HepG2 (cell line): ENCODE measurements around the gene PNN. TPM values are rescaled to one million over a fixed set of nuclear protein-coding genes. Genes with fewer than 3 reads are reported as not detected.
A peak's percentile ranks its signal among the peaks of the same experiment; 100 is the strongest.

ENCODE experiments used
- BORCS8-MEF2B ChIP-seq: sonication (generic); formaldehyde crosslinking; IDR thresholded peaks from 2 replicates; pipeline ENCODE4 v1.8.0; 2022; ENCODE audit warnings: mild to moderate bottlenecking, missing genetic modification reagents
- ELF1 ChIP-seq: sonication (generic); formaldehyde crosslinking; IDR thresholded peaks from 2 replicates; pipeline ENCODE4 v1.4.0; 2020; ENCODE audit warnings: missing genetic modification reagents
- FLYWCH1 ChIP-seq: sonication (generic); formaldehyde crosslinking; IDR thresholded peaks from 2 replicates; pipeline ENCODE4 v1.8.1; 2023; ENCODE audit warnings: mild to moderate bottlenecking, missing genetic modification reagents
- KAT2B ChIP-seq: fragments of 150-350 bp; IDR thresholded peaks from 2 replicates; pipeline ENCODE4 v1.6.1; 2014; ENCODE audit warnings: low read depth, low read length, borderline replicate concordance
- MAFF ChIP-seq: IDR thresholded peaks from 2 replicates; pipeline ENCODE4 v1.6.1; 2011; ENCODE audit warnings: low read depth, low read length, improper control_type of control experiment
- PHF8 ChIP-seq: sonication (generic); formaldehyde crosslinking; IDR thresholded peaks from 2 replicates; pipeline ENCODE4 v1.5.0; 2020; ENCODE audit warnings: missing genetic modification reagents
- POGZ ChIP-seq: sonication (generic); formaldehyde crosslinking; IDR thresholded peaks from 2 replicates; pipeline ENCODE4 v1.4.0; 2020; ENCODE audit warnings: mild to moderate bottlenecking, missing genetic modification reagents
- RXRA ChIP-seq: sonication (generic); formaldehyde crosslinking; IDR thresholded peaks from 2 replicates; pipeline ENCODE4 v1.5.1; 2020; ENCODE audit warnings: missing genetic modification reagents
- SCMH1 ChIP-seq: sonication (generic); formaldehyde crosslinking; IDR thresholded peaks from 2 replicates; pipeline ENCODE4 v1.9.0; 2021; ENCODE audit warnings: missing genetic modification reagents, mild to moderate bottlenecking, borderline replicate concordance
- SIX1 ChIP-seq: sonication (generic); formaldehyde crosslinking; IDR thresholded peaks from 2 replicates; pipeline ENCODE4 v1.4.0; 2020; ENCODE audit warnings: missing genetic modification reagents, borderline replicate concordance
- SMAD9 ChIP-seq: sonication (generic); formaldehyde crosslinking; IDR thresholded peaks from 2 replicates; pipeline ENCODE4 v1.5.1; 2020; ENCODE audit warnings: mild to moderate bottlenecking, missing genetic modification reagents
- ZNF274 ChIP-seq: sonication (generic); formaldehyde crosslinking; IDR thresholded peaks from 2 replicates; pipeline ENCODE4 v1.5.1; 2020; ENCODE audit warnings: mild to moderate bottlenecking, missing genetic modification reagents
- ZNF747 ChIP-seq: sonication (generic); formaldehyde crosslinking; IDR thresholded peaks from 2 replicates; pipeline ENCODE4 v1.8.1; 2023; ENCODE audit warnings: missing genetic modification reagents, mild to moderate bottlenecking, borderline replicate concordance
- ZNF768 ChIP-seq: sonication (generic); formaldehyde crosslinking; IDR thresholded peaks from 2 replicates; pipeline ENCODE4 v1.4.0; 2020; ENCODE audit warnings: missing genetic modification reagents
- ZNF776 ChIP-seq: sonication (generic); formaldehyde crosslinking; IDR thresholded peaks from 2 replicates; pipeline ENCODE4 v1.4.0; 2020; ENCODE audit warnings: mild to moderate bottlenecking, missing genetic modification reagents
- polyA plus RNA-seq, 8 experiments: library from polyadenylated mRNA; depleted of rRNA in 3 of 8; stranded (reverse) in 7 of 8; unstranded in 1 of 8; fragments of >200 nt; fragmentation: Illumina TruSeq in 4 of 8; extraction: Trizol in 4 of 8; gene quantifications; 2 replicates each; pipeline versions ENCODE4 v1.2.1 to v1.2.3, GENCODE V29; 2011 to 2016; ENCODE audit warnings: low read depth in 4 of 8, missing spikeins in 1 of 8, mixed read lengths in 1 of 8; ENCODE audit not compliant: insufficient read depth in 1 of 8
- total RNA-seq, 5 experiments: library from RNA; depleted of rRNA; stranded (reverse); fragments of >200 nt; fragmentation: Illumina TruSeq; extraction: Trizol; gene quantifications; 2 replicates each; pipeline ENCODE4 v1.2.3, GENCODE V29; 2016; ENCODE audit warnings: low read depth in 1 of 5
- TF ChIP-seq, protein P1 (sequence below), 2 experiments: IDR thresholded peaks; 2 replicates each; pipeline ENCODE4 v1.6.1; 2011 to 2012; ENCODE audit warnings: low read length in 2 of 2, borderline replicate concordance in 1 of 2, low read depth in 1 of 2, mild to moderate bottlenecking in 1 of 2, moderate library complexity in 1 of 2
- TF ChIP-seq, protein P2 (sequence below): IDR thresholded peaks from 2 replicates; pipeline ENCODE4 v1.6.1; 2012; ENCODE audit warnings: low read length, improper control_type of control experiment
- TF ChIP-seq, protein P3 (sequence below): sonication (generic); formaldehyde crosslinking; IDR thresholded peaks from 2 replicates; pipeline ENCODE4 v1.4.0; 2020; ENCODE audit warnings: missing genetic modification reagents
- TF ChIP-seq, protein P4 (sequence below): sonication (generic); formaldehyde crosslinking; IDR thresholded peaks from 2 replicates; pipeline ENCODE4 v1.4.0; 2020; ENCODE audit warnings: low read depth, mild to moderate bottlenecking, missing genetic modification reagents

Gene PNN
- total and polyA plus RNA-seq, 2 of the 13 experiments (the other 11 are each of a cell fraction or from before 2014, with no cell fraction given): 58.0 to 214 TPM

DNA sequence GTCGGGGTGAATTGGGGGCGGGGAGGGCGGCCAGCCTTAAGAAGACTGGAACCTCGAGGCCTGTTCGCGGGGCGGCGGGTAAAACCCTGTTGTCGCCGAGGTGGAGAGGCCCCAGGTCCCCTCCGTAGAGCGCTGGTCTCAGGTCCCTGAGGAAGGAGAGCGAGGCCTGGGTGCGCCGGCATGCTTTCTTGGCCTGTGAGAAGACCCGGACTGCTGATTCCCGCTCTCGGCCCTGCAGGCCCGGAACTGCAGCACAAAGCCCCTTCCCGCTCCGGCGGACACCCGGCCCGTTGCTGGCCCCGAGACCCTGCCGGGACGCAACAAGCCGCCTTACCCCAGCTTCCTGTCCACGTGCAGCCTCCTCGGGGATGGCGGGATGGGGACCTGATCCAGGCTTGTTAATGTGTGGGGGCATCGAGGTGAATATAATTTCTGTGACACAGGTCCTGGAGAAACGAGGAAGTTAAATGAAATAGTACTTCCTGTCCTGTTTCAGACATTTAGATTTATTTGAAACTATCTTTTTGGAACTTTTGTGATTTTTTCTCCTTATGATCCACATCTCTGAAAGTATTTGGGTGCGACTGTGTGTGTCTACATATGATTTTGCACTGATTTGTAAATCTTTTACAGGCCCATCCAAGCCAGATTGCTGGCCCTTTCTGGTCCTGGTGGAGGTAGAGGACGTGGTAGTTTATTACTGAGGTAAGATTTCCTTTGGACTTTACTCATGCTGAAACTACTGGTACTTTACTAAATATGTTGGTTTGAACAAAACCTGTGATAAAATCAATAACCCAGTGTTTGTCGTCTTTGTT lies 600 bp downstream of the PNN start (continued):
- TF ChIP-seq, protein P1, sequence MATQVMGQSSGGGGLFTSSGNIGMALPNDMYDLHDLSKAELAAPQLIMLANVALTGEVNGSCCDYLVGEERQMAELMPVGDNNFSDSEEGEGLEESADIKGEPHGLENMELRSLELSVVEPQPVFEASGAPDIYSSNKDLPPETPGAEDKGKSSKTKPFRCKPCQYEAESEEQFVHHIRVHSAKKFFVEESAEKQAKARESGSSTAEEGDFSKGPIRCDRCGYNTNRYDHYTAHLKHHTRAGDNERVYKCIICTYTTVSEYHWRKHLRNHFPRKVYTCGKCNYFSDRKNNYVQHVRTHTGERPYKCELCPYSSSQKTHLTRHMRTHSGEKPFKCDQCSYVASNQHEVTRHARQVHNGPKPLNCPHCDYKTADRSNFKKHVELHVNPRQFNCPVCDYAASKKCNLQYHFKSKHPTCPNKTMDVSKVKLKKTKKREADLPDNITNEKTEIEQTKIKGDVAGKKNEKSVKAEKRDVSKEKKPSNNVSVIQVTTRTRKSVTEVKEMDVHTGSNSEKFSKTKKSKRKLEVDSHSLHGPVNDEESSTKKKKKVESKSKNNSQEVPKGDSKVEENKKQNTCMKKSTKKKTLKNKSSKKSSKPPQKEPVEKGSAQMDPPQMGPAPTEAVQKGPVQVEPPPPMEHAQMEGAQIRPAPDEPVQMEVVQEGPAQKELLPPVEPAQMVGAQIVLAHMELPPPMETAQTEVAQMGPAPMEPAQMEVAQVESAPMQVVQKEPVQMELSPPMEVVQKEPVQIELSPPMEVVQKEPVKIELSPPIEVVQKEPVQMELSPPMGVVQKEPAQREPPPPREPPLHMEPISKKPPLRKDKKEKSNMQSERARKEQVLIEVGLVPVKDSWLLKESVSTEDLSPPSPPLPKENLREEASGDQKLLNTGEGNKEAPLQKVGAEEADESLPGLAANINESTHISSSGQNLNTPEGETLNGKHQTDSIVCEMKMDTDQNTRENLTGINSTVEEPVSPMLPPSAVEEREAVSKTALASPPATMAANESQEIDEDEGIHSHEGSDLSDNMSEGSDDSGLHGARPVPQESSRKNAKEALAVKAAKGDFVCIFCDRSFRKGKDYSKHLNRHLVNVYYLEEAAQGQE (IDR thresholded peaks at IDR 0.05; ENCODE audit: borderline replicate concordance in 1 of 2, low read depth in 1 of 2, low read length in 2 of 2): no peak
- TF ChIP-seq ZNF274 (CRISPR knock-in tag) (peak; percentile 47; the same call in 1 of the 2 replicates), SCMH1 (no peak), POGZ (CRISPR knock-in tag) (no peak), KAT2B (no peak), SMAD9 (CRISPR knock-in tag) (peak; percentile 96), BORCS8-MEF2B (peak; percentile 91), ZNF776 (no peak; the same call in none of the 2 replicates), MAFF (no peak), ZNF768 (CRISPR knock-in tag) (peak; percentile 53; the same call in 1 of the 2 replicates), RXRA (CRISPR knock-in tag) (no peak), FLYWCH1 (CRISPR knock-in tag) (no peak), SIX1 (CRISPR knock-in tag) (no peak; the same call in 1 of the 2 replicates), ELF1 (peak; percentile 57; the same call in 1 of the 2 replicates), ZNF747 (CRISPR knock-in tag) (peak; percentile 91; the same call in 1 of the 2 replicates), PHF8 (CRISPR knock-in tag) (peak; percentile 86)
- TF ChIP-seq, protein P2, sequence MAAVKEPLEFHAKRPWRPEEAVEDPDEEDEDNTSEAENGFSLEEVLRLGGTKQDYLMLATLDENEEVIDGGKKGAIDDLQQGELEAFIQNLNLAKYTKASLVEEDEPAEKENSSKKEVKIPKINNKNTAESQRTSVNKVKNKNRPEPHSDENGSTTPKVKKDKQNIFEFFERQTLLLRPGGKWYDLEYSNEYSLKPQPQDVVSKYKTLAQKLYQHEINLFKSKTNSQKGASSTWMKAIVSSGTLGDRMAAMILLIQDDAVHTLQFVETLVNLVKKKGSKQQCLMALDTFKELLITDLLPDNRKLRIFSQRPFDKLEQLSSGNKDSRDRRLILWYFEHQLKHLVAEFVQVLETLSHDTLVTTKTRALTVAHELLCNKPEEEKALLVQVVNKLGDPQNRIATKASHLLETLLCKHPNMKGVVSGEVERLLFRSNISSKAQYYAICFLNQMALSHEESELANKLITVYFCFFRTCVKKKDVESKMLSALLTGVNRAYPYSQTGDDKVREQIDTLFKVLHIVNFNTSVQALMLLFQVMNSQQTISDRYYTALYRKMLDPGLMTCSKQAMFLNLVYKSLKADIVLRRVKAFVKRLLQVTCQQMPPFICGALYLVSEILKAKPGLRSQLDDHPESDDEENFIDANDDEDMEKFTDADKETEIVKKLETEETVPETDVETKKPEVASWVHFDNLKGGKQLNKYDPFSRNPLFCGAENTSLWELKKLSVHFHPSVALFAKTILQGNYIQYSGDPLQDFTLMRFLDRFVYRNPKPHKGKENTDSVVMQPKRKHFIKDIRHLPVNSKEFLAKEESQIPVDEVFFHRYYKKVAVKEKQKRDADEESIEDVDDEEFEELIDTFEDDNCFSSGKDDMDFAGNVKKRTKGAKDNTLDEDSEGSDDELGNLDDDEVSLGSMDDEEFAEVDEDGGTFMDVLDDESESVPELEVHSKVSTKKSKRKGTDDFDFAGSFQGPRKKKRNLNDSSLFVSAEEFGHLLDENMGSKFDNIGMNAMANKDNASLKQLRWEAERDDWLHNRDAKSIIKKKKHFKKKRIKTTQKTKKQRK: no peak
- TF ChIP-seq, protein P3, sequence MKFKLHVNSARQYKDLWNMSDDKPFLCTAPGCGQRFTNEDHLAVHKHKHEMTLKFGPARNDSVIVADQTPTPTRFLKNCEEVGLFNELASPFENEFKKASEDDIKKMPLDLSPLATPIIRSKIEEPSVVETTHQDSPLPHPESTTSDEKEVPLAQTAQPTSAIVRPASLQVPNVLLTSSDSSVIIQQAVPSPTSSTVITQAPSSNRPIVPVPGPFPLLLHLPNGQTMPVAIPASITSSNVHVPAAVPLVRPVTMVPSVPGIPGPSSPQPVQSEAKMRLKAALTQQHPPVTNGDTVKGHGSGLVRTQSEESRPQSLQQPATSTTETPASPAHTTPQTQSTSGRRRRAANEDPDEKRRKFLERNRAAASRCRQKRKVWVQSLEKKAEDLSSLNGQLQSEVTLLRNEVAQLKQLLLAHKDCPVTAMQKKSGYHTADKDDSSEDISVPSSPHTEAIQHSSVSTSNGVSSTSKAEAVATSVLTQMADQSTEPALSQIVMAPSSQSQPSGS (CRISPR knock-in tag): no peak
- TF ChIP-seq, protein P4, sequence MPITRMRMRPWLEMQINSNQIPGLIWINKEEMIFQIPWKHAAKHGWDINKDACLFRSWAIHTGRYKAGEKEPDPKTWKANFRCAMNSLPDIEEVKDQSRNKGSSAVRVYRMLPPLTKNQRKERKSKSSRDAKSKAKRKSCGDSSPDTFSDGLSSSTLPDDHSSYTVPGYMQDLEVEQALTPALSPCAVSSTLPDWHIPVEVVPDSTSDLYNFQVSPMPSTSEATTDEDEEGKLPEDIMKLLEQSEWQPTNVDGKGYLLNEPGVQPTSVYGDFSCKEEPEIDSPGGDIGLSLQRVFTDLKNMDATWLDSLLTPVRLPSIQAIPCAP (CRISPR knock-in tag): 0 out of 2 replicates have a peak, but pooled peaks have one; percentile 73
